ENCODE data around the gene GARIN5A. TPM values are rescaled to one million over a fixed set of nuclear protein-coding genes. Genes with fewer than 3 reads are reported as not detected.

The GARIN5A gene
- total RNA-seq, 1 experiment from 2014 or later = 0.46 TPM

GRCh38 chr19:50508843-50509190 is 32.2 kb upstream of the GARIN5A start:
- no peak for DNase-seq (ENCODE audit: low read depth)

GRCh38 chr19:50507376-50507775 is 30.7 kb upstream of the GARIN5A start:
- DNase-seq (ENCODE audit: low read depth) = no peak

GRCh38 chr19:50506700-50507099 is 30.1 kb upstream of the GARIN5A start:
- no peak for DNase-seq (ENCODE audit: low read depth)

GRCh38 chr19:50505856-50506611 is 29.4 kb upstream of the GARIN5A start:
- no peak for DNase-seq (ENCODE audit: low read depth)

GRCh38 chr19:50501568-50502475 is 25.2 kb upstream of the GARIN5A start:
- no peak for DNase-seq (ENCODE audit: low read depth)

GRCh38 chr19:50501186-50501567 is 24.5 kb upstream of the GARIN5A start:
- DNase-seq (ENCODE audit: low read depth) = no peak

GRCh38 chr19:50500753-50501151 is 24.1 kb upstream of the GARIN5A start:
- no peak for DNase-seq (ENCODE audit: low read depth)

- no peak for DNase-seq (ENCODE audit: low read depth)
These were observed 23.6 kb upstream of the GARIN5A start for GRCh38 chr19:50500060-50500752.

- no peak for DNase-seq (ENCODE audit: low read depth)
These were observed 21.8 kb upstream of the GARIN5A start for GRCh38 chr19:50498219-50499056.

GRCh38 chr19:50497022-50497405 is 20.4 kb upstream of the GARIN5A start:
- DNase-seq (ENCODE audit: low read depth) = no peak

GRCh38 chr19:50496189-50497021 is 19.8 kb upstream of the GARIN5A start:
- no peak for DNase-seq (ENCODE audit: low read depth)

GRCh38 chr19:50495020-50495531 is 18.4 kb upstream of the GARIN5A start:
- DNase-seq (ENCODE audit: low read depth) = no peak

GRCh38 chr19:50494186-50495019 is 17.8 kb upstream of the GARIN5A start:
- DNase-seq (ENCODE audit: low read depth) = no peak

- DNase-seq (ENCODE audit: low read depth) = no peak
These were observed 16.5 kb upstream of the GARIN5A start for GRCh38 chr19:50493171-50493570.

GRCh38 chr19:50492303-50493052 is 15.8 kb upstream of the GARIN5A start:
- no peak for DNase-seq (ENCODE audit: low read depth)

- DNase-seq (ENCODE audit: low read depth) = no peak
These were observed 14.4 kb upstream of the GARIN5A start for GRCh38 chr19:50490991-50491472.

GRCh38 chr19:50490411-50490811 is 13.8 kb upstream of the GARIN5A start:
- DNase-seq (ENCODE audit: low read depth) = no peak

GRCh38 chr19:50489461-50490011 is 12.9 kb upstream of the GARIN5A start:
- DNase-seq (ENCODE audit: low read depth) = no peak
